K562 (cell line): ENCODE results near the gene TAS2R40. TPM values are rescaled to one million over a fixed set of nuclear protein-coding genes. Genes with fewer than 3 reads are reported as not detected.

Experiments used
- ATAC-seq: fragments of 200-7000 bp; cut with Tn5 transposase; 3 replicates; pipeline ENCODE4 v1.9.1; 2020; ENCODE audit warnings: moderate library complexity
- BruUV-seq: library from RNA; stranded (reverse); fragments of 400-500 nt; replicated peaks from 2 replicates; lab custom pipeline; 2021; lab: Mats Ljungman, UMichigan
- CTCF ChIA-PET: fragments of 300-600 bp; formaldehyde crosslinking; extraction: SDS; loops from one replicate; lab custom pipeline; 2021; ENCODE audit warnings: low intra/inter-chr PET ratio; lab: Yijun Ruan, JAX
- POLR2A ChIA-PET: fragments of 300-600, 350-650 bp; sonication (Branson Sonifier 250); formaldehyde crosslinking; extraction: SDS; loops from one replicate; lab custom pipeline; 2021; ENCODE audit warnings: antibody characterized with exemption, inconsistent platforms; lab: Yijun Ruan, JAX
- DNase-seq, 4 experiments: peaks; one replicate each; pipeline versions ENCODE4 v3.0.0 to v3.0.0-alpha.2; 2011 to 2018; ENCODE audit warnings: low spot score in 3 of 4, mixed read lengths in 3 of 4; ENCODE audit errors: extremely low read depth in 1 of 4
- FAIRE-seq: peaks from 2 replicates; lab custom pipeline; 2011; peaks lifted over from hg19 to GRCh38; lab: Jason Lieb, UNC
- H2AFZ ChIP-seq: 2 replicates; pipeline ENCODE4 v1.6.0; 2011; ENCODE audit warnings: low read depth, low read length, control low read depth, inconsistent platforms
- H3K27ac ChIP-seq: fragments of 200-600 bp; 3 replicates; pipeline ENCODE4 v1.8.0; 2011; ENCODE audit warnings: low read depth, mild to moderate bottlenecking, control low read depth, inconsistent platforms, low read length, moderate library complexity, mixed read lengths; ENCODE audit errors: extremely low read depth
- H3K27me3 ChIP-seq, 2 experiments: fragments of 300-600 bp in 1 of 2; 2 replicates in 1 of 2; 3 replicates in 1 of 2; pipeline versions ENCODE4 v1.6.0 to v1.8.0; 2011; ENCODE audit warnings: inconsistent platforms in 2 of 2, low read length in 2 of 2, mild to moderate bottlenecking in 1 of 2, mixed read lengths in 1 of 2, moderate library complexity in 1 of 2; ENCODE audit not compliant: control insufficient read depth in 2 of 2, insufficient read depth in 2 of 2
- H3K36me3 ChIP-seq: fragments of 300-600 bp; 3 replicates; pipeline ENCODE4 v1.8.0; 2011; ENCODE audit warnings: mild to moderate bottlenecking, low read length, inconsistent platforms; ENCODE audit not compliant: control insufficient read depth, insufficient read depth
- H3K4me1 ChIP-seq, 2 experiments: fragments of 200-600 bp in 1 of 2; replicated peaks in 1 of 2; 2 replicates in 1 of 2; 3 replicates in 1 of 2; pipeline versions ENCODE4 v1.5.1 to v1.8.0; 2011; ENCODE audit warnings: inconsistent platforms in 2 of 2, low read length in 2 of 2, mild to moderate bottlenecking in 1 of 2, mixed read lengths in 1 of 2, moderate library complexity in 1 of 2; ENCODE audit not compliant: control insufficient read depth in 2 of 2, insufficient read depth in 2 of 2
- H3K4me2 ChIP-seq: 2 replicates; pipeline ENCODE4 v1.6.1; 2011; ENCODE audit warnings: low read length, control low read depth, inconsistent platforms, mixed read lengths; ENCODE audit not compliant: insufficient read depth
- H3K4me3 ChIP-seq: fragments of 200-600 bp; sonication (generic), shearing (Covaris generic); 2 replicates; pipeline ENCODE4 v1.5.1; 2016; ENCODE audit warnings: control low read depth, inconsistent platforms
- H3K79me2 ChIP-seq: fragments of 200-600 bp; 3 replicates; pipeline ENCODE4 v1.8.0; 2011; ENCODE audit warnings: low read length, inconsistent platforms; ENCODE audit not compliant: control insufficient read depth, insufficient read depth
- H3K9ac ChIP-seq, 2 experiments: 2 replicates each; pipeline versions ENCODE4 v1.6.0 to v1.6.1; 2011; ENCODE audit warnings: low read depth in 2 of 2, low read length in 2 of 2, control low read depth in 1 of 2, inconsistent platforms in 1 of 2, mild to moderate bottlenecking in 1 of 2, mixed read lengths in 1 of 2; ENCODE audit not compliant: insufficient read depth in 1 of 2
- H3K9me1 ChIP-seq: one replicate; pipeline ENCODE4 v1.6.0; 2011; ENCODE audit warnings: inconsistent platforms, mild to moderate bottlenecking, low read length, moderate library complexity; ENCODE audit not compliant: control insufficient read depth, insufficient read depth
- H3K9me3 ChIP-seq: replicated peaks from 2 replicates; pipeline ENCODE4 v1.5.1; 2011; ENCODE audit warnings: low read depth, low read length, inconsistent platforms; ENCODE audit not compliant: control insufficient read depth, insufficient read depth
- H4K20me1 ChIP-seq: replicated peaks from 2 replicates; pipeline ENCODE4 v1.6.1; 2011; ENCODE audit warnings: low read length, inconsistent platforms, mixed read lengths; ENCODE audit not compliant: control insufficient read depth, insufficient read depth
- ETV1 ChIP-seq: fragments of 450-650 bp; conservative IDR thresholded peaks from 2 replicates; pipeline ENCODE4 v1.6.1; 2016; ENCODE audit warnings: missing genetic modification characterization, control low read depth, low read depth, missing compliant biosample characterization
- HDAC1 ChIP-seq, 2 experiments: fragments of 450-650 bp; IDR thresholded peaks; 2 replicates each; pipeline ENCODE4 v1.6.1; 2016 to 2017; ENCODE audit warnings: inconsistent platforms in 1 of 2, mild to moderate bottlenecking in 1 of 2, moderate library complexity in 1 of 2
- NFIC ChIP-seq: fragments of 450-650 bp; IDR thresholded peaks from 2 replicates; pipeline ENCODE4 v1.6.1; 2017; ENCODE audit warnings: mild to moderate bottlenecking, inconsistent platforms
- RFX1 ChIP-seq: fragments of 450-650 bp; IDR thresholded peaks from 2 replicates; pipeline ENCODE4 v1.6.1; 2016; ENCODE audit warnings: mild to moderate bottlenecking, moderate library complexity
- SMARCA4 ChIP-seq: fragments of 450-650 bp; IDR thresholded peaks from 2 replicates; pipeline ENCODE4 v1.6.1; 2016
- SMARCE1 ChIP-seq: fragments of 450-650 bp; IDR thresholded peaks from 2 replicates; pipeline ENCODE4 v1.7.1; 2016; ENCODE audit warnings: mild to moderate bottlenecking
- STAT5A ChIP-seq: IDR thresholded peaks from 2 replicates; pipeline ENCODE4 v1.6.1; 2012; ENCODE audit warnings: low read length, inconsistent platforms, borderline replicate concordance
- TEAD4 ChIP-seq, 2 experiments: sonication (generic) in 1 of 2; formaldehyde crosslinking in 1 of 2; IDR thresholded peaks; 2 replicates each; pipeline versions ENCODE4 v1.6.1 to v1.8.0; 2012 to 2022; ENCODE audit warnings: borderline replicate concordance in 1 of 2, inconsistent platforms in 1 of 2, low read length in 1 of 2, mild to moderate bottlenecking in 1 of 2, missing genetic modification reagents in 1 of 2
- ZBTB12 ChIP-seq: fragments of 250-450 bp; sonication (Bioruptor Pico); IDR thresholded peaks from 2 replicates; pipeline ENCODE4 v1.4.0; 2020
- ZNF644 ChIP-seq: fragments of 200-800 bp; sonication (Bioruptor generic); IDR thresholded peaks from 2 replicates; pipeline ENCODE4 v1.6.1; 2016; ENCODE audit warnings: low read depth, missing genetic modification characterization, missing compliant biosample characterization
- WGBS: fragments of 100-300 bp; shearing (Covaris generic); methylation state at CpG from one replicate; pipeline ENCODE4 v1.1.6; 2016; ENCODE audit warnings: low coverage, mixed read lengths; ENCODE audit not compliant: insufficient coverage; ENCODE audit errors: missing lambda C conversion rate; 5-methylcytosine and 5-hydroxymethylcytosine counted together
- in situ Hi-C: fragments of 300-500 bp; cut with MboI; formaldehyde crosslinking; loops from 4 replicates; pipeline ENCODE4 v1.15.0; 2018; ENCODE audit warnings: inconsistent platforms, mixed read lengths
- intact Hi-C: fragments of 100-400 bp; cut with micrococcal nuclease; formaldehyde crosslinking; loops from 2 replicates; pipeline ENCODE4 v1.14.2; 2022
- polyA plus RNA-seq, 8 experiments: library from polyadenylated mRNA; depleted of rRNA in 4 of 8; stranded (reverse) in 5 of 8; unstranded in 3 of 8; fragments of >200 nt; fragmentation: Nextera tagmentation in 2 of 8; fragmentation: Illumina TruSeq in 1 of 8; extraction: Ambion mirVana in 2 of 8; extraction: Trizol in 1 of 8; gene quantifications; 2 replicates each; pipeline versions ENCODE4 v1.2.1 to v1.2.3, GENCODE V29; 2011 to 2014; ENCODE audit warnings: inconsistent platforms in 1 of 8, missing spikeins in 1 of 8
- total RNA-seq, 7 experiments: library from RNA; depleted of rRNA in 6 of 7; stranded (reverse); fragments of >200 nt in 6 of 7; fragmentation: Illumina TruSeq in 2 of 7; extraction: Trizol in 2 of 7; gene quantifications; 2 replicates each; pipeline versions ENCODE4 v1.2.1 to v1.2.3, GENCODE V29; 2011 to 2021; ENCODE audit warnings: low replicate concordance in 1 of 7
- TF ChIP-seq, protein P1 (sequence below), 2 experiments: fragments of 200-800 bp in 1 of 2; sonication (Bioruptor generic) in 1 of 2; sonication (generic) in 1 of 2; formaldehyde crosslinking in 1 of 2; IDR thresholded peaks in 1 of 2; conservative IDR thresholded peaks in 1 of 2; 2 replicates each; pipeline versions ENCODE4 v1.5.0 to v1.6.1; 2016 to 2020; ENCODE audit warnings: missing compliant biosample characterization in 1 of 2, missing genetic modification characterization in 1 of 2, missing genetic modification reagents in 1 of 2
- TF ChIP-seq, protein P2 (sequence below): fragments of 450-650 bp; IDR thresholded peaks from 2 replicates; pipeline ENCODE4 v1.6.1; 2017; ENCODE audit warnings: antibody characterized with exemption, mild to moderate bottlenecking
- TF ChIP-seq, protein P3 (sequence below): sonication (generic); formaldehyde crosslinking; IDR thresholded peaks from 2 replicates; pipeline ENCODE4 v1.8.1; 2023; ENCODE audit warnings: mild to moderate bottlenecking, missing genetic modification reagents, moderate library complexity

The TAS2R40 gene
- total and polyA plus RNA-seq, 9 of the 15 experiments (the other 6 are each of a cell fraction or from before 2014, with no cell fraction given), result not detected

DNA sequence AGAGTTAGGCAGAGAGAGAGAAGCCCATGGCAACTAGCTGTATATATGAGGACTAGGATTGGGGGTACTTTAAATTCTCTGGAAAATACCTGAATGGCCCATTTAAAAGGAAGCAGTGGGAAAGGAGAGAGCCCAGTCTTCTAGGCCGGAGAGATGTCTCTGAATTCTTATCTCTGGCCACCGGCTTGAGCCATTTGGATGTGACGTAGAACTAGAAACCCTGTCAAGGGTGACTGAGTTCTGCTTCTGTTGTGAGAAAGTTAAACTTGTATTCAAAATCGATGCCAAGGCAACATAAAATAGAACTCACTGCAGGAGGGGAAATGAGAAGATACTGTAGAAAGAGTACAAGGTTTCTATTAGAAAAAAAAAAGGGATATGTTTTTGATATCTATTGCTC lies 35.1 kb downstream of the TAS2R40 start:
- intact Hi-C loops, result loop anchor here (1.0 kb wide), 2 partner anchors 17 to 159 kb away; no protein-coding TSS in a partner anchor
- ChIA-PET POLR2A (interaction anchor here (0.7 kb wide), 2 partner anchors 12 to 401 kb away, joined by 3 read pairs; no protein-coding TSS in a partner anchor), CTCF (no interaction called here)
- ATAC-seq (peak; percentile 87), FAIRE-seq (peak; percentile 91), DNase-seq (peak; percentile 72 to 92 (median 82))
- Histone ChIP-seq H3K9me3 (0 out of 2 replicates have a peak, but pooled peaks cover 1% of the 10 kb centered on the region), H3K27me3 (no peaks in the 10 kb centered on the region), H3K36me3 (no peaks in the 10 kb centered on the region), H3K9ac (peak overlapping the region; percentile 58 to 61; a peak in 3 of 4 replicates), H3K4me1 (peaks cover 5 to 45% of the 10 kb centered on the region in 2 experiments; a peak in 4 of 5 replicates), H3K79me2 (no peaks in the 10 kb centered on the region), H3K9me1 (no peaks in the 10 kb centered on the region), H3K4me3 (no peak overlapping the region), H2AFZ (peak overlapping the region; percentile 89), H3K4me2 (peak overlapping the region; percentile 62), H3K27ac (peak overlapping the region; percentile 84), H4K20me1 (no peaks in the 10 kb centered on the region)
- in situ Hi-C loops, result no loop called here
- 4% methylated on average over 4 of the region's 4 CpGs for WGBS
- no TSS peak for BruUV-seq
- TF ChIP-seq NFIC (peak; percentile 27; the same call in 1 of the 2 replicates), ZNF644 (peak; percentile 50; the same call in 1 of the 2 replicates), TEAD4 (IDR thresholded peaks at IDR 0.05; ENCODE audit: low read length) (peak; percentile 84), TEAD4 (CRISPR knock-in tag; IDR thresholded peaks at IDR 0.05; ENCODE audit: borderline replicate concordance) (no peak), ETV1 (tag) (peak; percentile 30; the same call in 1 of the 2 replicates), RFX1 (peak; percentile 55; the same call in 1 of the 2 replicates), ZBTB12 (CRISPR knock-in tag) (0 out of 2 replicates have a peak, but pooled peaks have one; percentile 29), SMARCA4 (peak; percentile 81), HDAC1 (IDR thresholded peaks at IDR 0.05) (peak in 1 of 2 experiments; percentile 31; a peak in 1 of 4 replicates), SMARCE1 (peak; percentile 63), STAT5A (peak; percentile 60; the same call in 1 of the 2 replicates)
- TF ChIP-seq, protein P1, sequence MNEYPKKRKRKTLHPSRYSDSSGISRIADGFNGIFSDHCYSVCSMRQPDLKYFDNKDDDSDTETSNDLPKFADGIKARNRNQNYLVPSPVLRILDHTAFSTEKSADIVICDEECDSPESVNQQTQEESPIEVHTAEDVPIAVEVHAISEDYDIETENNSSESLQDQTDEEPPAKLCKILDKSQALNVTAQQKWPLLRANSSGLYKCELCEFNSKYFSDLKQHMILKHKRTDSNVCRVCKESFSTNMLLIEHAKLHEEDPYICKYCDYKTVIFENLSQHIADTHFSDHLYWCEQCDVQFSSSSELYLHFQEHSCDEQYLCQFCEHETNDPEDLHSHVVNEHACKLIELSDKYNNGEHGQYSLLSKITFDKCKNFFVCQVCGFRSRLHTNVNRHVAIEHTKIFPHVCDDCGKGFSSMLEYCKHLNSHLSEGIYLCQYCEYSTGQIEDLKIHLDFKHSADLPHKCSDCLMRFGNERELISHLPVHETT (CRISPR knock-in tag; conservative IDR thresholded peaks at IDR 0.05 in 1 of 2, IDR thresholded peaks at IDR 0.05 in 1 of 2), result 0 out of 4 replicates have a peak, but pooled peaks of 1 of the 2 experiments have one; percentile 6
- TF ChIP-seq, protein P2, sequence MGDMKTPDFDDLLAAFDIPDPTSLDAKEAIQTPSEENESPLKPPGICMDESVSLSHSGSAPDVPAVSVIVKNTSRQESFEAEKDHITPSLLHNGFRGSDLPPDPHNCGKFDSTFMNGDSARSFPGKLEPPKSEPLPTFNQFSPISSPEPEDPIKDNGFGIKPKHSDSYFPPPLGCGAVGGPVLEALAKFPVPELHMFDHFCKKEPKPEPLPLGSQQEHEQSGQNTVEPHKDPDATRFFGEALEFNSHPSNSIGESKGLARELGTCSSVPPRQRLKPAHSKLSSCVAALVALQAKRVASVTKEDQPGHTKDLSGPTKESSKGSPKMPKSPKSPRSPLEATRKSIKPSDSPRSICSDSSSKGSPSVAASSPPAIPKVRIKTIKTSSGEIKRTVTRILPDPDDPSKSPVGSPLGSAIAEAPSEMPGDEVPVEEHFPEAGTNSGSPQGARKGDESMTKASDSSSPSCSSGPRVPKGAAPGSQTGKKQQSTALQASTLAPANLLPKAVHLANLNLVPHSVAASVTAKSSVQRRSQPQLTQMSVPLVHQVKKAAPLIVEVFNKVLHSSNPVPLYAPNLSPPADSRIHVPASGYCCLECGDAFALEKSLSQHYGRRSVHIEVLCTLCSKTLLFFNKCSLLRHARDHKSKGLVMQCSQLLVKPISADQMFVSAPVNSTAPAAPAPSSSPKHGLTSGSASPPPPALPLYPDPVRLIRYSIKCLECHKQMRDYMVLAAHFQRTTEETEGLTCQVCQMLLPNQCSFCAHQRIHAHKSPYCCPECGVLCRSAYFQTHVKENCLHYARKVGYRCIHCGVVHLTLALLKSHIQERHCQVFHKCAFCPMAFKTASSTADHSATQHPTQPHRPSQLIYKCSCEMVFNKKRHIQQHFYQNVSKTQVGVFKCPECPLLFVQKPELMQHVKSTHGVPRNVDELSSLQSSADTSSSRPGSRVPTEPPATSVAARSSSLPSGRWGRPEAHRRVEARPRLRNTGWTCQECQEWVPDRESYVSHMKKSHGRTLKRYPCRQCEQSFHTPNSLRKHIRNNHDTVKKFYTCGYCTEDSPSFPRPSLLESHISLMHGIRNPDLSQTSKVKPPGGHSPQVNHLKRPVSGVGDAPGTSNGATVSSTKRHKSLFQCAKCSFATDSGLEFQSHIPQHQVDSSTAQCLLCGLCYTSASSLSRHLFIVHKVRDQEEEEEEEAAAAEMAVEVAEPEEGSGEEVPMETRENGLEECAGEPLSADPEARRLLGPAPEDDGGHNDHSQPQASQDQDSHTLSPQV, result peak; percentile 76
- TF ChIP-seq, protein P3, sequence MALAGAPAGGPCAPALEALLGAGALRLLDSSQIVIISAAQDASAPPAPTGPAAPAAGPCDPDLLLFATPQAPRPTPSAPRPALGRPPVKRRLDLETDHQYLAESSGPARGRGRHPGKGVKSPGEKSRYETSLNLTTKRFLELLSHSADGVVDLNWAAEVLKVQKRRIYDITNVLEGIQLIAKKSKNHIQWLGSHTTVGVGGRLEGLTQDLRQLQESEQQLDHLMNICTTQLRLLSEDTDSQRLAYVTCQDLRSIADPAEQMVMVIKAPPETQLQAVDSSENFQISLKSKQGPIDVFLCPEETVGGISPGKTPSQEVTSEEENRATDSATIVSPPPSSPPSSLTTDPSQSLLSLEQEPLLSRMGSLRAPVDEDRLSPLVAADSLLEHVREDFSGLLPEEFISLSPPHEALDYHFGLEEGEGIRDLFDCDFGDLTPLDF (CRISPR knock-in tag), result 0 out of 2 replicates have a peak, but pooled peaks have one; percentile 4
